LNCaP clone FGC (cell line): ENCODE data around the gene ZNF787.

ENCODE experiments used
- DNase-seq: peaks from one replicate; pipeline ENCODE4 v3.0.0-alpha.2; 2011; ENCODE audit warnings: low read depth
- H3K4me3 ChIP-seq: 2 replicates; pipeline ENCODE4 v1.5.1; 2011; ENCODE audit warnings: mild to moderate bottlenecking, low read depth, low read length, control low read depth
- TF ChIP-seq, protein P1 (sequence below): IDR thresholded peaks from 2 replicates; pipeline ENCODE4 v1.5.1; 2012; ENCODE audit warnings: mild to moderate bottlenecking; ENCODE audit not compliant: control insufficient read depth, insufficient read depth; ENCODE audit errors: extremely low read depth

The ZNF787 gene

DNA sequence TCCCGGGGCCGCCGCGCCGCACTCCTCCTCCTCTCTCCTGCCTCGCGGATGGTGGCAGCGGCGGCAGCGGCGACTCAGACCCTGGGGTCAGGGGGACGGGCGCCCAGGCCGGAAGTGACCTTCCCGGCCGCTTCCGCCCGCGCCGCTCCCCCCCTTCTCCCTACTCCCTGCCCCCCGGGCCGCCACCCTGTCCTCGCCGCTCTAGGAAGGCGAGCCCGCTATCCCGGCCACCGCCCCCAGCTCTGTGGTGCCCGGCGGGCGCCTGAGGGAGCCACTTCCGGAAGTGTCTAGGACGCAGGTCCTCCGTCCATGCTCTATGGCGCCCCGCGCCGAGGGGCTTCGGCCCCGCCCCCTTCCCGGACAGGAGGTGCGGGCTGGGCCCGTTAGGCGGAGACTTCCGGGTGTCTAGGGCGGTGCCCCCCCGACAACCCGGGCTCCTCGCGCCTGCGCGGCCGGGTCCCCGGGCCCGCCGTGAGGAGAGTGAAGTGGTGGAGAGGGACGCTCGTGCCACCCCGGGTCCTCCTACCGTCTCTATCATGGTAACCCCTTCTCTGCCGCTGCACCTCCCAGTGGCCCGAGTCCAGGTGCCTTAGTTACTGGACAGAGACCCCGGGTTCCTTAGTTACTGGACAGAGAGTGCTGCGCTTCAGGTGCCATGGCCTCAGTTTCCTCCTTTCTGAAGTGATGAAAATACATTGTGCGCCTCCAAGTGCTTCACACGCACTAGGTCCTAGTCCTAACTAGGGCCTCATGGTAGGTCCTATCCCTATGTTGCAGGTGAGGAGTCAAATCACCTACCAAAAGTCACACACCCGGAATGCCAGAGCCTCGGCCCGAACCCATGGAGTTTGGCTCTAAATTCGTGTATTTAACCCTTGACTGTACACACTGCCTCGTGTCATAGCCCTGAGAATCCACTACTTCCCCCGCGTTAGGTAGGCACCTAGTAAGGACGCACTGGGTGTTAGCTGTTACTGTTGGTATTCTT lies at the start of gene ZNF787:
TSS of gene ZNF787 (minus strand) at position 116 of the 988 bp plus-strand sequence. CDS start 18,078 bp downstream, outside the sequence.
- TF ChIP-seq, protein P1, sequence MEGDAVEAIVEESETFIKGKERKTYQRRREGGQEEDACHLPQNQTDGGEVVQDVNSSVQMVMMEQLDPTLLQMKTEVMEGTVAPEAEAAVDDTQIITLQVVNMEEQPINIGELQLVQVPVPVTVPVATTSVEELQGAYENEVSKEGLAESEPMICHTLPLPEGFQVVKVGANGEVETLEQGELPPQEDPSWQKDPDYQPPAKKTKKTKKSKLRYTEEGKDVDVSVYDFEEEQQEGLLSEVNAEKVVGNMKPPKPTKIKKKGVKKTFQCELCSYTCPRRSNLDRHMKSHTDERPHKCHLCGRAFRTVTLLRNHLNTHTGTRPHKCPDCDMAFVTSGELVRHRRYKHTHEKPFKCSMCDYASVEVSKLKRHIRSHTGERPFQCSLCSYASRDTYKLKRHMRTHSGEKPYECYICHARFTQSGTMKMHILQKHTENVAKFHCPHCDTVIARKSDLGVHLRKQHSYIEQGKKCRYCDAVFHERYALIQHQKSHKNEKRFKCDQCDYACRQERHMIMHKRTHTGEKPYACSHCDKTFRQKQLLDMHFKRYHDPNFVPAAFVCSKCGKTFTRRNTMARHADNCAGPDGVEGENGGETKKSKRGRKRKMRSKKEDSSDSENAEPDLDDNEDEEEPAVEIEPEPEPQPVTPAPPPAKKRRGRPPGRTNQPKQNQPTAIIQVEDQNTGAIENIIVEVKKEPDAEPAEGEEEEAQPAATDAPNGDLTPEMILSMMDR: no peak
- H3K4me3 ChIP-seq: peak within 1 kb of the TSS; percentile 67
- peak; percentile 85 for DNase-seq

DNA sequence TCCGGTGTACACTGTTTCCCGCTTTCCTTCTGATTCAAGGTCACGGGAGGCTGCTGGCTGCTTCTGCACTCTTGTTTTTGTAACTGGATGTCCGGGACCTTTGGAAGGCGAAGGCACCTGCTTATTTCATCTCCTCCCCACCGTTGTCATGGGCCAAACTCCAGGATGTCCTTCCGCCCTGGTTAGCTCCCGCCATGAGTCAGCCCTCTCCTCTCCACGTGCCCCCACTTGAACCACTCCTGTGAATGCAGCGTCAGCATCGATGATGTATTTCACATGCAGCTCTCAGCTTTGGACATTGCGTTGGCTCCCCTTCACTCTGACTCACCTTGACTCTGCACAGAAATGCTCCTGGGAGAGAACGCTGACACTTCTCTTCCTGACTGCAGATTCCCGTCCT lies 49.2 kb upstream of the ZNF787 start:
- TF ChIP-seq, protein P1: no peak
- DNase-seq: no peak
- no peak overlapping the region for H3K4me3 ChIP-seq

DNA sequence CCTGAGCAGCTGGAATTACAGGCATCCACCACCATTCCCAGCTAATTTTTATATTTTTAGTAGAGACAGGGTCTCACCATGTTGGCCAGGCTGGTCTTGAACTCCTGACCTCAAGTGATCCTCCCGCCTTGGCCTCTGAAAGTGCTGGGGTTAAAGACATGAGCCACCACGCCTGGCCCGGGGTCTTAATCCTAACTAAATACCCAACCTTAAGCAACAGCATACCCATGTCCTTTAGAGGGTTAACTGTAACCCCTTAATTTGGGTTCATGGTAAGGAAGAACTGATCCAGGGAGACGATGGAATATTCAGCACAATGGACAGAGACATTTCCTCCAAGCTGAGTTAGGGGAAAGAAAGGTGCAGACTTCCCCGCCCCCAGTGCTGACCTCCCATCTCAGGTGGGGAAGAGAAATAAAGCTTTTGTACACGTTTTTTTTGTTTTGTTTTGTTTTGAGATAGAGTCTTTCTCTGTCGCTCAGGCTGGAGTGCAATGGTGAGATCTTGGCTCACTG lies 46.0 kb upstream of the ZNF787 start:
- no peak for DNase-seq
- TF ChIP-seq, protein P1: no peak
- H3K4me3 ChIP-seq: no peak overlapping the region

DNA sequence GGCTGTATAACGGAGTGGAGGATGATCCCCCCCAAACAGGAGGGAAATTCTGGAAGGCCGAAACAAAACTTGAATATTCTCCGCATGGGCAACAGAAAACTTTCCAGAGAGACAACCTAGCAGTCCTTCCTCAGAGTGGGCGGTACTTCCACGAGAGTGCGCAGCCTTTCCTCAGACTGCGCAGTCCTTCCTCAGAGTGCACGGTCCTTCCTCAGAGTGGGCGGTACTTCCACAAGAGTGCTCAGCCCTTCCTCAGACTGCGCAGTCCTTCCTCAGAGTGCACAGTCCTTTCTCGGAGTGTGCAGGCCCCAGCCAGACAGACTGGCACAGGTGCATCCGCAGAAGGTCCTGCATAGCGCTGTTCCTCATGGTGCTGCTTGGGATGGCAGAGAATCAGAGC lies 42.0 kb upstream of the ZNF787 start:
- TF ChIP-seq, protein P1: no peak
- no peak overlapping the region for H3K4me3 ChIP-seq

DNA sequence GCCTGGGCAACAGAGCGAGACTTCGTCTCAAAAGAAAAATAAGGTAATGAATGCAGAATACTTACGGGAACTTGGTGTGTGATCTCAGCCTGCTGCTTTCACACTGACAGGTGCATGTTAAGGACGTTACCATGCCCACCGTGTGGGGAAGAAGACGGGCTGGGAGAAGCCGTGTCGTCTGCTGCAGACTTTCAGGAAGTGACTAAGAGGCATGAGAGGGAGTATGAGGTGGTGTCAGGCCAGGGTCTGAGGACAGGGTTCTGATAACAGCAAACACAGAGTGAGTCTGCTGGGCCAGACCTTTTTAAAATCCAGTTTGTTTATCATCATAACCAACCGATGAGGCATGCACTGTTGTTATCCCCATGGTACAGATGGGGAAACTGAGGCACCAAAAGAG lies 41.2 kb upstream of the ZNF787 start:
- TF ChIP-seq, protein P1: no peak
- no peak overlapping the region for H3K4me3 ChIP-seq
- DNase-seq: no peak

More for the DNA sequence above, 42.0 kb upstream of the ZNF787 start:
- no peak for DNase-seq

DNA sequence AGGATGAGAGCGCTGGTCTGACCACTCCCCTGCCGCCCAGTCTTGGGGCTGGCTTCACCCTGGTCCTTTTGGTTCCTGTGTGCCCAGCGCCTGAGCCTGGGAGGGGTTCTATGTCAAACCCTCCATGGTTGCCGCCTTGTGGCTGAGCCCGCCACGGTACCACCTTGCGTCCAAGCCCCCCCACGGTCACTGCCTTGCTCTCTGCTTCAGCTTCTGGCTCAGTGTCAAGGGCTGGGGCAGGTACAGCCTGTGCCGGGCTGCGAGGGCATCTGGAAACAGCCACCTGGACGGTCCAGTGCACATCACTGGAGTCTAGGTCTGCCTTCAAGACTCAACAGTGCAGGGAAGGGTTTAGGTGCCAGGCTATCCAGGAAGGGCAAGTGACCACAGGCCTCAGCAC lies 40.4 kb upstream of the ZNF787 start:
- H3K4me3 ChIP-seq: no peak overlapping the region
- no peak for DNase-seq
- TF ChIP-seq, protein P1: no peak
